ENCODE measurements around the gene AJM1. TPM values are rescaled to one million over a fixed set of nuclear protein-coding genes. Genes with fewer than 3 reads are reported as not detected.

Gene AJM1
- total RNA-seq, 1 experiment from 2014 or later: 5.3 TPM

DNA sequence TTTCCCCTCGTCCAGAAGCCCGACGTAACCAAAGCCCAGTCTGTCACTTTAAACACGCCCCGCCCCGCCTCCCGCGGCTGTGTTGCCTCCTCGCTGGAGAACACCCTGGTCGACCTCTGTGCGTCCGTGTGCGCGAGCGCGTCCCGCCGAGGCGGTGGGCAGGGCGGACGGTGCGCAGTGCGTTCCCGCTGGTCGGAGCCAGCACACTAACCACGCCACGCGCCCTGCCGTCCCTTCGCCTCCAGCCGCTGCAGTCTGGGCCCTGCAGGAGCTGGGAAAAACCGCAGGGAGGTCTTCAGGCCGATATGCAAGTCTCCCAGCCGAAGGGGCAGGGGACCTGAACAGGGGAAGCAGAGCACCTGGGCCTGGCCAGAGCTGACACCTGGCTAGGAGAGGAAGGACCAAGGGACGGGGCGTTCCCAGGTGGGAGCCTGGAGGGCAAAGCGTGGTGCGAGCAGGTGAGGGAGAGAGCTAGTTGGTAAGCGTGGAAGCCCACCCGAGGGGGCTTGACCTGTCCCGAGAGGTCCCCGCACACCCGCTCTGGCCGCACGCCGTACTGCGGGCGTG lies 5.6 kb downstream of the AJM1 start:
- Histone ChIP-seq H3K4me1 (replicated peaks; ENCODE audit: insufficient read depth) (peaks cover 6% of the 10 kb centered on the region; the same call in 1 of the 2 replicates), H3K9me3 (ENCODE audit: insufficient read depth, low read depth) (no peaks in the 10 kb centered on the region), H3K27me3 (ENCODE audit: insufficient read depth, low read depth) (no peaks in the 10 kb centered on the region), H3F3A (ENCODE audit: insufficient read depth, low read depth) (peaks cover 22% of the 10 kb centered on the region; the same call in 1 of the 2 replicates), H3K9me2 (ENCODE audit: insufficient read depth) (no peaks in the 10 kb centered on the region), H4K20me1 (ENCODE audit: insufficient read depth) (peaks cover 21% of the 10 kb centered on the region), H3K4me2 (peak overlapping the region; percentile 85), H3K27ac (peak overlapping the region; percentile 80), H3K4me3 (peak overlapping the region; percentile 87), H3K79me2 (ENCODE audit: low read depth) (no peaks in the 10 kb centered on the region), H3K36me3 (ENCODE audit: low read depth) (no peaks in the 10 kb centered on the region), H2AFZ (peak overlapping the region; percentile 70; the same call in 1 of the 2 replicates)
- POLR2A ChIA-PET (ENCODE audit: unreplicated experiment): interaction anchor here (0.5 to 1.4 kb wide), 6 partner anchors 37 to 239 kb away, joined by 4 to 27 read pairs (median 14); partner anchors contain the start of genes MAN1B1 and PAXX
- CTCF ChIA-PET: interaction anchor here (0.6 to 1.9 kb wide), 4 partner anchors 26 to 188 kb away, joined by 4 to 9 read pairs (median 6); no protein-coding TSS in a partner anchor
- no peak for TF ChIP-seq EZH2 (IDR thresholded peaks at IDR 0.05; ENCODE audit: low read depth)
- TSS peak; percentile 14 for BruUV-seq (replicated peaks)
- intact Hi-C loops (cut with micrococcal nuclease; ENCODE audit: unreplicated experiment): loop anchor here (1.0 to 5.0 kb wide), 6 partner anchors 47 to 179 kb away; partner anchors contain the start of genes ABCA2, C8G, CLIC3 and FBXW5
- DNase-seq: peak; percentile 79 to 92

DNA sequence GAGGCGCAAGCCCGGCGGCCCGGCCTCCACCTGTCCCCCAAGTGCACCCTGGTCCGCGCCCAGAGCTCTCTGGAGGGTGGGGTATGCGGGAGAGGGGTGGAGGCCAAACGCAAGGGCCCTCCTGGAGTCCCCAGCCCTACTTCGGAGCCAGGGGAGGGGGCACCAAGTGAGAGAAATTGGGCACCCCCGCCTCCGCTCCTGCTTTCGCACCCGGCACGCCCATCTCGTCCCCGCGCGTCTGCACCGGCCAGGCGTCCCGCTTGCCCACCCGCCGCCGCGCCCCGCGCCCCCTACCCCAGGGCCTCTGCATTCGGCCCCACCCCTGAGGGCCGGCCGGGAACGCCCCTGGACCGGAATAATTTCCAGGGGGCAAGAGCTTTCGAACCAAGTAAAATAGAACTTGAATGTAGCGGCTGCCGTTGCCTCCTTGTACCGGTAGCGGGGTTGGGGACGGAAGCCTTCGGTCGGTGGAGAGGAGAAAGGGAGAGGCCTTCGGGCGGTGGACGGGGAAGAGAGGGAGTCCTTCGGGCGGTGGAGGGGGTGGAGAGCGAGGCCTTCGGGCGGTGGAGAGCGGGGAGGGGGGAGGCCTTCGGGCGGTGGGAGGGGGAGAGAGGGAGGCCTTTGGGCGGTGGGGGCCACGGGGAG lies 6.2 kb downstream of the AJM1 start:
- peak overlapping the region; percentile 87 for H3K4me3 ChIP-seq
- peak overlapping the region; percentile 80 for H3K27ac ChIP-seq
- no peak for TF ChIP-seq EZH2 (IDR thresholded peaks at IDR 0.05; ENCODE audit: low read depth)
- TF ChIP-seq, protein P1, sequence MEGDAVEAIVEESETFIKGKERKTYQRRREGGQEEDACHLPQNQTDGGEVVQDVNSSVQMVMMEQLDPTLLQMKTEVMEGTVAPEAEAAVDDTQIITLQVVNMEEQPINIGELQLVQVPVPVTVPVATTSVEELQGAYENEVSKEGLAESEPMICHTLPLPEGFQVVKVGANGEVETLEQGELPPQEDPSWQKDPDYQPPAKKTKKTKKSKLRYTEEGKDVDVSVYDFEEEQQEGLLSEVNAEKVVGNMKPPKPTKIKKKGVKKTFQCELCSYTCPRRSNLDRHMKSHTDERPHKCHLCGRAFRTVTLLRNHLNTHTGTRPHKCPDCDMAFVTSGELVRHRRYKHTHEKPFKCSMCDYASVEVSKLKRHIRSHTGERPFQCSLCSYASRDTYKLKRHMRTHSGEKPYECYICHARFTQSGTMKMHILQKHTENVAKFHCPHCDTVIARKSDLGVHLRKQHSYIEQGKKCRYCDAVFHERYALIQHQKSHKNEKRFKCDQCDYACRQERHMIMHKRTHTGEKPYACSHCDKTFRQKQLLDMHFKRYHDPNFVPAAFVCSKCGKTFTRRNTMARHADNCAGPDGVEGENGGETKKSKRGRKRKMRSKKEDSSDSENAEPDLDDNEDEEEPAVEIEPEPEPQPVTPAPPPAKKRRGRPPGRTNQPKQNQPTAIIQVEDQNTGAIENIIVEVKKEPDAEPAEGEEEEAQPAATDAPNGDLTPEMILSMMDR (conservative IDR thresholded peaks at IDR 0.05): no peak
- no peaks in the 10 kb centered on the region for H3K79me2 ChIP-seq (ENCODE audit: low read depth)
- no peaks in the 10 kb centered on the region for H3K9me2 ChIP-seq (ENCODE audit: insufficient read depth)
- H3K4me2 ChIP-seq: peak overlapping the region; percentile 85
- POLR2A ChIA-PET (ENCODE audit: unreplicated experiment): interaction anchor here (0.6 to 0.7 kb wide), 5 partner anchors 11 to 370 kb away, joined by 3 to 4 read pairs (median 3); partner anchors contain the start of gene MAN1B1
- DNase-seq: peak in 1 of 2 experiments; percentile 68
- H2AFZ ChIP-seq: peak overlapping the region; percentile 70; the same call in 1 of the 2 replicates
- BruUV-seq (replicated peaks): TSS peak; percentile 79
- intact Hi-C loops (cut with micrococcal nuclease; ENCODE audit: unreplicated experiment): loop anchor here (1.0 to 5.0 kb wide), 5 partner anchors 34 to 179 kb away; partner anchors contain the start of genes ABCA2, C8G, CLIC3 and FBXW5
- H3K9me3 ChIP-seq (ENCODE audit: insufficient read depth, low read depth): no peaks in the 10 kb centered on the region
- H4K20me1 ChIP-seq (ENCODE audit: insufficient read depth): peaks cover 21% of the 10 kb centered on the region
- H3K36me3 ChIP-seq (ENCODE audit: low read depth): no peaks in the 10 kb centered on the region
- peaks cover 22% of the 10 kb centered on the region; the same call in 1 of the 2 replicates for H3F3A ChIP-seq (ENCODE audit: insufficient read depth, low read depth)
- H3K27me3 ChIP-seq (ENCODE audit: insufficient read depth, low read depth): no peaks in the 10 kb centered on the region
- H3K4me1 ChIP-seq (replicated peaks; ENCODE audit: insufficient read depth): peaks cover 6% of the 10 kb centered on the region; the same call in 1 of the 2 replicates
- CTCF ChIA-PET: interaction anchor here (0.7 to 1.9 kb wide), 2 partner anchors 85 to 100 kb away, joined by 4 to 9 read pairs; no protein-coding TSS in a partner anchor

DNA sequence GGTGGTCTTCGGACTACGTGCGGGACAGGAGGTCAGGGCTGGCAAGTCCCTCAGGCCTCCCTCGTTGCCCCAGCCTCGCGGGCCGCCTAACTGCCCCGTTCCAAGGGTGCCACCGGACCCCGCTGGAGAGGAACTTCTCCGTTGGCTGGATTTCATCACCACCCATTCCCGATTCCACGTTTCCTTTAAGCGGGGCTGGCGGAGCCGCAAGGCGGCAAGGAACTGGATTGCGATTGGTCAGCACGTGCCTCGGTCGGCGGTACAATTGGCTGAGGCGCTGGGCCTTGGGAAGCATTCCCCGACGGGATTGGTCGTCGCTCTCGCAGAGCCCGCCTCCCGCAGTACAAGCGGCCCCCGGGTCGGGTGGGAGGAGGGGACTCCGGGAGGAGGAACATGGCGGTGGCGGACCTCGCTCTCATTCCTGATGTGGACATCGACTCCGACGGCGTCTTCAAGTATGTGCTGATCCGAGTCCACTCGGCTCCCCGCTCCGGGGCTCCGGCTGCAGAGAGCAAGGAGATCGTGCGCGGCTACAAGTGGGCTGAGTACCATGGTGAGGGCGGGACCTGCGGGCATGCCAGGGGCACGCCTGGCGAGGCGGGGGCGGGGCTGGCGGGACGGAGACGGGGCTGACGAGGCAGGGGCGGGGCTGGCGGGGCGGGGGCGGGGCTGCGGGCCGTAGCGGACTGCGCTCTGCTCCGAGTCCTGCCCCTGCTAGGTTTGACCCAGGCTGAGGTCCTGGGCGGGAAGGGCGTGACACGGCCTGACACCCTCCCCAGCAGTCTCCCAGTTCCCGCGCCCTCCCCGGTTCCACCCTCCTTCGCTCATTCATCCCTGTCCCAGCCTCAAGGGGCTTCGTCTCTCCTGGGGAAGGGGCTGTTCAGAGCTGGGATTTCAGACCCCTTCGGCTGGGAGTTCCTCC lies 7.0 kb downstream of the AJM1 start, which contains the start of gene PHPT1:
PHPT1 (plus strand) TSS at position 372 of the 922 bp plus-strand sequence; CDS start at position 394, 22 bp downstream.
- BruUV-seq (replicated peaks): no TSS peak
- Histone ChIP-seq H3K4me1 (replicated peaks; ENCODE audit: insufficient read depth) (peaks cover 6% of the 10 kb centered on the region; the same call in 1 of the 2 replicates), H3K9me2 (ENCODE audit: insufficient read depth) (no peaks in the 10 kb centered on the region), H3K79me2 (ENCODE audit: low read depth) (no peaks in the 10 kb centered on the region), H3K27ac (peak within 1 kb of the TSS; percentile 80), H3K36me3 (ENCODE audit: low read depth) (no peaks in the 10 kb centered on the region), H3K9me3 (ENCODE audit: insufficient read depth, low read depth) (no peaks in the 10 kb centered on the region), H3K4me2 (peak within 1 kb of the TSS; percentile 85), H2AFZ (peak within 1 kb of the TSS; percentile 82; the same call in 1 of the 2 replicates), H4K20me1 (ENCODE audit: insufficient read depth) (peaks cover 21% of the 10 kb centered on the region), H3K4me3 (peak within 1 kb of the TSS; percentile 87), H3F3A (ENCODE audit: insufficient read depth, low read depth) (peaks cover 22% of the 10 kb centered on the region; the same call in 1 of the 2 replicates), H3K27me3 (ENCODE audit: insufficient read depth, low read depth) (no peaks in the 10 kb centered on the region)
- POLR2A ChIA-PET (ENCODE audit: unreplicated experiment): interaction anchor here (0.6 to 0.7 kb wide), 4 partner anchors 12 to 369 kb away, joined by 3 read pairs; partner anchors contain the start of gene MAN1B1
- CTCF ChIA-PET: interaction anchor here (0.7 kb wide), 1 partner anchor 86 kb away, joined by 4 read pairs; no protein-coding TSS in a partner anchor
- peak; percentile 96 to 99 for DNase-seq
- intact Hi-C loops (cut with micrococcal nuclease; ENCODE audit: unreplicated experiment): loop anchor here (1.0 to 5.0 kb wide), 5 partner anchors 33 to 178 kb away; partner anchors contain the start of genes ABCA2, C8G, CLIC3 and FBXW5
- TF ChIP-seq, protein P1 (conservative IDR thresholded peaks at IDR 0.05): no peak
- no peak for TF ChIP-seq EZH2 (IDR thresholded peaks at IDR 0.05; ENCODE audit: low read depth)

Data from PC-9 (cell line).